Measurements from ENCODE around the gene COL4A4. TPM values are rescaled to one million over a fixed set of nuclear protein-coding genes. Genes with fewer than 3 reads are reported as not detected.

Gene COL4A4
- total RNA-seq, 4 donors from 2014 or later = 0.40 to 2.3 (median 0.93) TPM

DNA sequence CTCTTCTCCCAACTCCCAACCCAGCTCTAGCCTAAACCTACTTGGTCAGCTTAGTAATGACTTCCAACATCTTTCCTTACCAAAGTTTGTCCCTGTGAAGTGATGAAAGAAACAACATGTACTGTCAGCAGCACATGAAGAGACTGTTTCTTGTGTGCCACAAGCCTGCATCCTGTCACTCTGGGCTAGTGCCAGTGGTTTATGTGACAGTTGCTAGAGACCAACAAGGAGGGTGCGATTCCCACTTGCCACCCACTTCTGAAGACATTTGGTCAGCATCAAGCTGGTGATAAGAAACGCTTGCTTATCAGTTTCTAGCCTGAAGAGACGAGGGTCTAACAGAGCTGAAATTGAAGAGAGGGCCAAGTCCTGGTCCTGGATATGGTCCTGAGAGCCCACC is 132.6 kb downstream of the COL4A4 start:
- Histone ChIP-seq H3K4me1 (no peaks in the 10 kb centered on the region), H3K27me3 (no peaks in the 10 kb centered on the region), H3K9me3 (no peaks in the 10 kb centered on the region), H3K36me3 (no peaks in the 10 kb centered on the region), H3K4me3 (no peak overlapping the region), H3K27ac (no peak overlapping the region)
- 50% methylated on average over 1 of the region's 3 CpGs; no CpG with 5 or more reads in 1 of the 2 donors for WGBS, 2 donors
- TF ChIP-seq, protein P1, sequence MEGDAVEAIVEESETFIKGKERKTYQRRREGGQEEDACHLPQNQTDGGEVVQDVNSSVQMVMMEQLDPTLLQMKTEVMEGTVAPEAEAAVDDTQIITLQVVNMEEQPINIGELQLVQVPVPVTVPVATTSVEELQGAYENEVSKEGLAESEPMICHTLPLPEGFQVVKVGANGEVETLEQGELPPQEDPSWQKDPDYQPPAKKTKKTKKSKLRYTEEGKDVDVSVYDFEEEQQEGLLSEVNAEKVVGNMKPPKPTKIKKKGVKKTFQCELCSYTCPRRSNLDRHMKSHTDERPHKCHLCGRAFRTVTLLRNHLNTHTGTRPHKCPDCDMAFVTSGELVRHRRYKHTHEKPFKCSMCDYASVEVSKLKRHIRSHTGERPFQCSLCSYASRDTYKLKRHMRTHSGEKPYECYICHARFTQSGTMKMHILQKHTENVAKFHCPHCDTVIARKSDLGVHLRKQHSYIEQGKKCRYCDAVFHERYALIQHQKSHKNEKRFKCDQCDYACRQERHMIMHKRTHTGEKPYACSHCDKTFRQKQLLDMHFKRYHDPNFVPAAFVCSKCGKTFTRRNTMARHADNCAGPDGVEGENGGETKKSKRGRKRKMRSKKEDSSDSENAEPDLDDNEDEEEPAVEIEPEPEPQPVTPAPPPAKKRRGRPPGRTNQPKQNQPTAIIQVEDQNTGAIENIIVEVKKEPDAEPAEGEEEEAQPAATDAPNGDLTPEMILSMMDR (IDR thresholded peaks at IDR 0.05) = no peak
- no peak for TF ChIP-seq POLR2A (IDR thresholded peaks at IDR 0.05)
- intact Hi-C loops (cut with DNase I) = no loop called here
- no peak for DNase-seq

DNA sequence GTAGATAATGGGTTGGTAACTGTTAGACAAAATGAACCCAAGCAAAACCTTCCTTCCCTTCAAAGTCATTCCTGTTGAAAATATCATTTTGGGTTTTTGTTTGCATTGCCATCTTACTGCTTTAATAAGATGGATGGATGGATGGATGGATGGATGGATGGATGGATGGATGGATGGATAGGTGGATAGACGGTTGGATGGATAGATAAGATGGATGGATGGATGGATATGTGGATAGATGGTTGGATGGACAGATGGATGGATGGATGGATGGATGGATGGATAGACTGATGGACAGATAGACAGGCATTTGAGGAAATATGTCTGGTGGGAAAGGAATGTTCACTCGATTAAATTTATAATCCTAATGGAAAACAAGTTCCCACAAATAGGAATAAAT is 133.2 kb downstream of the COL4A4 start:
- H3K4me1 ChIP-seq = no peaks in the 10 kb centered on the region
- TF ChIP-seq POLR2A (IDR thresholded peaks at IDR 0.05) = no peak
- TF ChIP-seq, protein P1 (IDR thresholded peaks at IDR 0.05) = no peak
- no peak overlapping the region for H3K27ac ChIP-seq
- H3K4me3 ChIP-seq = no peak overlapping the region
- H3K27me3 ChIP-seq = no peaks in the 10 kb centered on the region
- intact Hi-C loops (cut with DNase I) = no loop called here
- H3K36me3 ChIP-seq = no peaks in the 10 kb centered on the region
- DNase-seq = no peak
- WGBS, 2 donors = 87 to 88% methylated on average over 2 of the region's 2 CpGs
- H3K9me3 ChIP-seq = no peaks in the 10 kb centered on the region

DNA sequence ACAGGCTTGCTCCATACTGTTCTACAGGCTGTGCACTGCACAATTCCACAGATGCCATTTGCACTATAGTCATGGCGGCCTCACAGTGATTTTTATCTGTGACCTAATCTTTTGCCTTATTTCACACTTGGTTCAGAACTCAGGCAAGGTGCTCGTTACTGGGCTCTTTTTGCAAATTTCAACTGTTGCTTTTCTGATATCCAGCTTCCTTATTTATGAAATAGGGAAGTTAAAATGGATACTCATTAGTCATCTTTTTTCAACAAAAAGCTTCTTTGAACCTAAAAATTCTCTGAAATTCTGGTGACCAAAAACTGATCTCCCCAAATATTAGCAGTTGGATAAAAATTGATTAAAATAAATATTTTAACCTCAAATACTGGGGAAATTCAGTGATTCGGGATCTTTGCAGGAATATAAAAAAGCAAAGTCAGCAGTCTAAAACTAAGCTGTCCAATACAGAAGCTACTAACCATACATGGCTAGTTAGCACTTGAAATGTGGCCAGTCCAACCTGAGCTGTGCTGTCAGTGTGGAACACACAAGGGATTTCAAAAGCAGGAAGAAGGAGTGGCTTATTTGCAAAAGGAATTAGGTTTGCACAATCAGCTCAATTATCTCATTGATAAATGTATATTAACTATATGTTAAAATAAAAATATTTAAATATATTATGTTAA is 134.4 kb downstream of the COL4A4 start:
- WGBS, 2 donors = 76% methylated on average over 3 of the region's 3 CpGs
- no peaks in the 10 kb centered on the region for H3K27me3 ChIP-seq
- H3K27ac ChIP-seq = no peak overlapping the region
- no peak for DNase-seq
- TF ChIP-seq, protein P1 (IDR thresholded peaks at IDR 0.05) = no peak
- TF ChIP-seq POLR2A (IDR thresholded peaks at IDR 0.05) = no peak
- no peaks in the 10 kb centered on the region for H3K9me3 ChIP-seq
- H3K4me1 ChIP-seq = no peaks in the 10 kb centered on the region
- intact Hi-C loops (cut with DNase I) = no loop called here
- H3K36me3 ChIP-seq = no peaks in the 10 kb centered on the region
- no peak overlapping the region for H3K4me3 ChIP-seq

DNA sequence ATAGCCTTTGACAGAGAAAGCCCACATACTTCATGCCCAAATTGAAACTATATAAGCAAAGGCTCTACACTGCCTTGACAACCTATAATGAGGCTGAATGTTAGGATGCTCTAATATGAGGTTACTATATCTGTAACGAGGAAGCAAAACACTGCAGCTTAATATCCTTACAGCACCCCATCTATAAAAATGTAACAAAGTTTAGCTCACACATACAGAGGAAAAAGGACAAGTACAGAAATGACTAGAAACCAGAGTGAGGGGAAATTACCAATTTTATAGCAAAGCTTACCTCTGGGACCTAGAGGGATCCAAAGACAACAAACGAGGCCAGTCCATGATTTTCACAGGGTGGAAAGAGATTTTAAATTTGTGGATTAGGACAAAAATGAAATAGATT is 138.5 kb downstream of the COL4A4 start:
- intact Hi-C loops (cut with DNase I) = no loop called here
- H3K36me3 ChIP-seq = no peaks in the 10 kb centered on the region
- TF ChIP-seq, protein P1 (IDR thresholded peaks at IDR 0.05) = no peak
- TF ChIP-seq POLR2A (IDR thresholded peaks at IDR 0.05) = no peak
- no peak overlapping the region for H3K4me3 ChIP-seq
- WGBS, 2 donors = 61 to 72% methylated on average over 2 of the region's 2 CpGs
- DNase-seq = no peak
- no peaks in the 10 kb centered on the region for H3K27me3 ChIP-seq
- no peaks in the 10 kb centered on the region for H3K4me1 ChIP-seq
- H3K9me3 ChIP-seq = no peaks in the 10 kb centered on the region
- no peak overlapping the region for H3K27ac ChIP-seq

DNA sequence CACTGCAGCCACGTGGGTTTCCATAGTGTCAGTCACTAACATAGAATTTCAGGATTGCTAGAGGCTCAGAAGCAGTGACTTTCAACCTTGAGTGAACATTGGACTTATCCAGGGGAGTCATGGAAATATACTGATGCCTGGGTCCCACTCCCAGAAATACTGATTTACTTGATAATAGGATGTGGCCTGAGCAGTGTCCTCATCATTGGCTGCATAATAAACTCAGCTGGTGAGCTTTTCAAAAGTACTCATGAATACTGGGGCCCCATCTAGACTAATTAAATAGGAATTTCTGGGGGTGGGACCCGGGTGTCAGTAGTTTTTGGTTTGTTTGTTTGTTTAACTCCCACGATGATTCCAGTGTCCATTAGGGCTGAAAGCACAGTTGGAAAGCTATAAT is 141.4 kb downstream of the COL4A4 start:
- no peak for DNase-seq
- Histone ChIP-seq H3K27me3 (no peaks in the 10 kb centered on the region), H3K4me1 (no peaks in the 10 kb centered on the region), H3K4me3 (no peak overlapping the region), H3K9me3 (no peaks in the 10 kb centered on the region), H3K36me3 (no peaks in the 10 kb centered on the region), H3K27ac (no peak overlapping the region)
- TF ChIP-seq POLR2A (IDR thresholded peaks at IDR 0.05) = no peak
- TF ChIP-seq, protein P1 (IDR thresholded peaks at IDR 0.05) = no peak
- 29 to 51% methylated on average over 1 to 3 of the region's 3 CpGs for WGBS, 2 donors
- intact Hi-C loops (cut with DNase I) = no loop called here

All from esophagus squamous epithelium (tissue), 5 donors.